Gastrocnemius medialis (tissue), 4 donors: Measurements from ENCODE around the gene SLC41A3. TPM values are rescaled to one million over a fixed set of nuclear protein-coding genes. Genes with fewer than 3 reads are reported as not detected.

Source experiments
- ATAC-seq, 2 donors: fragments of 150-250 bp; one replicate each; pipeline ENCODE4 v1.9.1; 2016
- DNase-seq, 2 donors: peaks; one replicate each; pipeline ENCODE4 v3.0.0-alpha.2; 2019
- H3K27ac ChIP-seq, 4 donors: fragments of 200-600 bp; sonication (generic); 1 replicate in 1 of 4; 2 replicates in 3 of 4; pipeline ENCODE4 v1.5.1; 2016 to 2018; ENCODE audit warnings: mild to moderate bottlenecking in 2 of 4, moderate library complexity in 1 of 4
- H3K27me3 ChIP-seq, 3 donors: fragments of 200-600 bp; sonication (generic) in 2 of 3; 1 replicate in 1 of 3; 2 replicates in 2 of 3; pipeline versions ENCODE4 v1.5.1 to v1.6.0; 2016 to 2019; ENCODE audit warnings: mild to moderate bottlenecking in 1 of 3, moderate library complexity in 1 of 3
- H3K36me3 ChIP-seq, 2 donors: fragments of 200-600 bp; sonication (generic) in 1 of 2; one replicate each; pipeline ENCODE4 v1.5.1; 2017 to 2018
- H3K4me1 ChIP-seq, 2 donors: fragments of 200-600 bp; sonication (generic) in 1 of 2; one replicate each; pipeline ENCODE4 v1.5.1; 2016 to 2017; ENCODE audit warnings: mild to moderate bottlenecking in 2 of 2
- H3K4me3 ChIP-seq, 4 donors: fragments of 200-600 bp; sonication (generic) in 3 of 4; 1 replicate in 1 of 4; 2 replicates in 3 of 4; pipeline ENCODE4 v1.5.1; 2016 to 2019; ENCODE audit warnings: mild to moderate bottlenecking in 2 of 4
- H3K9me3 ChIP-seq, 3 donors: fragments of 200-600 bp; sonication (generic) in 2 of 3; 1 replicate in 1 of 3; 2 replicates in 2 of 3; pipeline ENCODE4 v1.5.1; 2016 to 2019
- POLR2A ChIP-seq, 2 donors: fragments of 450-650 bp; IDR thresholded peaks; one replicate each; pipeline ENCODE4 v1.6.1; 2017; ENCODE audit warnings: antibody characterized with exemption in 2 of 2, mild to moderate bottlenecking in 2 of 2, moderate library complexity in 2 of 2
- in situ Hi-C, 4 donors: fragments of 200-750 bp; cut with MboI; loops; one replicate each; pipeline versions ENCODE4 v1.15.0 to v1.8.0; 2017; ENCODE audit warnings: low sequenced_read_pairs in 4 of 4
- intact Hi-C: fragments of 100-400 bp; cut with DNase I; formaldehyde crosslinking; loops from one replicate; pipeline ENCODE4 v1.15.1; 2023; ENCODE audit warnings: low total_unique reads
- total RNA-seq, 4 donors: library from RNA; depleted of rRNA; stranded (reverse); fragments of >200 nt; gene quantifications; one replicate each; pipeline versions ENCODE4 v1.1.0 to v1.2.3, GENCODE V29; 2016
- TF ChIP-seq, protein P1 (sequence below), 5 experiments: fragments of 450-650 bp in 3 of 5; fragments of 200-600 bp in 2 of 5; sonication (generic) in 2 of 5; IDR thresholded peaks in 4 of 5; conservative IDR thresholded peaks in 1 of 5; 1 replicate in 4 of 5; 2 replicates in 1 of 5; pipeline ENCODE4 v1.5.1; 2016 to 2019; ENCODE audit warnings: antibody characterized with exemption in 5 of 5, mild to moderate bottlenecking in 3 of 5, moderate library complexity in 3 of 5

Gene SLC41A3
- total RNA-seq, 4 donors from 2014 or later = 43.1 to 76.2 (median 56.7) TPM

DNA sequence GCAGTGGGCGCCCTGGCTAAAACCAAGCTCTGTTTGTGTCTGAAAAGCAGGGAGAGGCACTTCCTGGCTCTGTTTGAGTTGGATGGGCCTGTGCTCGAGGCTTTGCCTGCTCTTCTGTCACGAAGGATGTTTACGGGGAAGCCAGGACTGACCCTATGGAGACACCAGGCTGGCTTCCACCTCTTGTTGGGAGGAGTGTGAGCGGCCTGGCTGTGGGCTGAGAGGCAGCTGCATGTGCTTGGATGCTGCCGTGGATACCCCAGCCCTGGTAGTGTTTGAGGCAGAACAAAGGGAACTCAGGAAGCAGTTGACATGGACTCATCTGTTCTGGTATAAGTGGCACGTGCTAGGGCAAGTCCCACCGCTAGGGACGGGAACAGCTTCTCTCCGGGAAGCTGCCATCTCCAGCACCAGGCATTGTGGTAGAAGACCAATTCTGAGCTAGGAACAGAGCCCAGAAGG, 17.6 kb upstream of the SLC41A3 start:
- DNase-seq (no peak), ATAC-seq (no peak)
- no peak for TF ChIP-seq POLR2A (IDR thresholded peaks at IDR 0.05)
- TF ChIP-seq, protein P1, sequence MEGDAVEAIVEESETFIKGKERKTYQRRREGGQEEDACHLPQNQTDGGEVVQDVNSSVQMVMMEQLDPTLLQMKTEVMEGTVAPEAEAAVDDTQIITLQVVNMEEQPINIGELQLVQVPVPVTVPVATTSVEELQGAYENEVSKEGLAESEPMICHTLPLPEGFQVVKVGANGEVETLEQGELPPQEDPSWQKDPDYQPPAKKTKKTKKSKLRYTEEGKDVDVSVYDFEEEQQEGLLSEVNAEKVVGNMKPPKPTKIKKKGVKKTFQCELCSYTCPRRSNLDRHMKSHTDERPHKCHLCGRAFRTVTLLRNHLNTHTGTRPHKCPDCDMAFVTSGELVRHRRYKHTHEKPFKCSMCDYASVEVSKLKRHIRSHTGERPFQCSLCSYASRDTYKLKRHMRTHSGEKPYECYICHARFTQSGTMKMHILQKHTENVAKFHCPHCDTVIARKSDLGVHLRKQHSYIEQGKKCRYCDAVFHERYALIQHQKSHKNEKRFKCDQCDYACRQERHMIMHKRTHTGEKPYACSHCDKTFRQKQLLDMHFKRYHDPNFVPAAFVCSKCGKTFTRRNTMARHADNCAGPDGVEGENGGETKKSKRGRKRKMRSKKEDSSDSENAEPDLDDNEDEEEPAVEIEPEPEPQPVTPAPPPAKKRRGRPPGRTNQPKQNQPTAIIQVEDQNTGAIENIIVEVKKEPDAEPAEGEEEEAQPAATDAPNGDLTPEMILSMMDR (IDR thresholded peaks at IDR 0.05 in 4 of 5, conservative IDR thresholded peaks at IDR 0.05 in 1 of 5) = no peak
- H3K27ac ChIP-seq = peak overlapping the region; percentile 84 to 87 (median 84)
- no peaks in the 10 kb centered on the region for H3K27me3 ChIP-seq
- intact Hi-C loops (loop anchor here (2.0 kb wide), 1 partner anchor 17 kb away; the partner anchor contains the start of gene SLC41A3), in situ Hi-C loops (no loop called here)
- H3K4me3 ChIP-seq = no peak overlapping the region
- H3K4me1 ChIP-seq = peaks cover 65 to 67% of the 10 kb centered on the region in 2 donors
- no peaks in the 10 kb centered on the region for H3K9me3 ChIP-seq
- peaks cover 0 to 3% of the 10 kb centered on the region in 2 donors for H3K36me3 ChIP-seq

DNA sequence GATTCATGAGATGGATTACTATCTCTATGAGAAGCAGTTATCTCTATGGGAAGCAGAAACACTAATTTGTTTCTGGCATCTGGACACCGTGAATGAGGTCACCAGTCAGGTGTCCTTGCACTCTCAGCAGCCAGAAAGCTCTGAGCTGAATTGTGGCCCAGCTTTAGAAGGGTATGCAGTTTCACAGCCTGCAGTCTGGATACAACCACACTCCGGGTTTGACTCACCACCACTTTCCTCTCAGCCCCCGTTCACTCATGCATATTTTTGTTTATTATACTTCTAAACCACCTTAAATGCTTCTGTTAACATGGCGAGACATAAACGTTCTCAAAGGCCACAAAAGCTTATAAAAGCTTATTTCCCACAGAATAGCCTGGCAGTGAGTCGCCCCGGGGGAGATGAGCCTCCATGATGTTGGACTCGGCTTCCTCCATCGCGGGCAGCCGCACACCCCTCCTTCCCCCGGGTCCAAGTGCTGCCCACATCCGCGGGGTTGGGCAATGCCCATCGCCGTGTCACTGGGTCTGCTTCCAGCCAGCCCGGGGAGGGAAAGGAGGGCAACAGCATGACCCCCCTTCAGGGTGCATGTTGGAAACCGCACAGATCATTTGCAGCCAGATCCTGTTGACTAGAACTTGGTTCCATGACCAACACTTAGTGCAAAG, 16.8 kb upstream of the SLC41A3 start:
- Histone ChIP-seq H3K4me1 (peaks cover 64 to 65% of the 10 kb centered on the region in 2 donors), H3K27me3 (no peaks in the 10 kb centered on the region), H3K9me3 (no peaks in the 10 kb centered on the region), H3K36me3 (no peaks in the 10 kb centered on the region), H3K4me3 (peak overlapping the region in 3 of 4 donors; percentile 31 to 42 (median 32)), H3K27ac (peak overlapping the region; percentile 84 to 87 (median 84))
- peak; percentile 33 to 61 for TF ChIP-seq POLR2A (IDR thresholded peaks at IDR 0.05)
- TF ChIP-seq, protein P1 (IDR thresholded peaks at IDR 0.05 in 4 of 5, conservative IDR thresholded peaks at IDR 0.05 in 1 of 5) = no peak
- intact Hi-C loops (loop anchor here (2.0 kb wide), 1 partner anchor 16 kb away; the partner anchor contains the start of gene SLC41A3), in situ Hi-C loops (no loop called here)
- ATAC-seq (peak; percentile 72 to 76), DNase-seq (peak; percentile 49 to 74)

DNA sequence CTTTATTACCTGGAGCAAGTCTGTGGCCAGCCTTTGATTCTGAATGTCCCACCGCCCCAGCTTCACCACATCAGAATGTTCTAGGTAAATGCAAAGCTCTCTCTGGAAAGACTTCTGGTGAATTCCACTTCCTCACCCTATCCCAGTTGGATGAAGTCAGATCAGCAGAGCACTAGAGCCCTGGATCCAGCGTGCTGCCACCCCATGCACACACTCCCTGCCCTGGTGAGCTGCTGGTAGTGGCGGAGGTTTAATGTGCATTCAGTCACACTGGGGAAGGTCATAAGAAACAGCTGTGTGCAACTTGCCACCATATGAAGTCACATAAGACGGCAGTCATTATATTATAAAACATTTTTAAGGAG, 16.3 kb upstream of the SLC41A3 start:
- peak overlapping the region; percentile 84 to 87 (median 84) for H3K27ac ChIP-seq
- intact Hi-C loops = loop anchor here (2.0 kb wide), 1 partner anchor 15 kb away; the partner anchor contains the start of gene SLC41A3
- TF ChIP-seq POLR2A (IDR thresholded peaks at IDR 0.05) = no peak
- TF ChIP-seq, protein P1 (IDR thresholded peaks at IDR 0.05 in 4 of 5, conservative IDR thresholded peaks at IDR 0.05 in 1 of 5) = no peak
- in situ Hi-C loops = no loop called here
- no peaks in the 10 kb centered on the region for H3K27me3 ChIP-seq
- no peaks in the 10 kb centered on the region for H3K9me3 ChIP-seq
- H3K4me1 ChIP-seq = peaks cover 58 to 62% of the 10 kb centered on the region in 2 donors
- no peaks in the 10 kb centered on the region for H3K36me3 ChIP-seq
- DNase-seq (no peak), ATAC-seq (peak in 1 of 2 donors; percentile 15)
- H3K4me3 ChIP-seq = no peak overlapping the region

DNA sequence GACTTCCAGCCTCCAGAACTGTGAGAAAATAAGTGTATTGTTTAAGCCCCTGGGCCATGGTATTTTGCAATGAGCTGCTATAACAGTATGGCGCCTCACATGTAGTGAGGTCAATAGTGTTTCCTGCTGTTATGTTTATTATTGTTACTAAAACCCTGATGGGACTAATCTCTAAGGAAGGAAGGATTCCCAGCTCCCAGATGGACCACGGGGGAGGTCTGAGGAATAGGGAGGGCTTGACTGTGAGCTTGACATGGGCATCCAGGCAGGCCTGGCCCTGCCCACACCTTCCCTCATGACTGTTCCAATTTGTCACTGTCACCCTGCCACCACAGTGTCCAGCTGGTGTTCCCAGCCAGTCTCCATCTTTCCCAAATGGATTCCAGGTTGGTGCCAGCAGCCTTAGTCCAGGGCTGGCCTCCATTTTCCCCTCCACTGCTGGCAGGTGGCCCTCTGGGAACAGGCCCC, 14.5 kb upstream of the SLC41A3 start:
- H3K27ac ChIP-seq = peak overlapping the region; percentile 84 to 87 (median 84)
- DNase-seq (peak in 1 of 2 donors; percentile 79), ATAC-seq (peak; percentile 24 to 56)
- H3K4me1 ChIP-seq = peaks cover 49 to 50% of the 10 kb centered on the region in 2 donors
- H3K27me3 ChIP-seq = no peaks in the 10 kb centered on the region
- no peaks in the 10 kb centered on the region for H3K36me3 ChIP-seq
- no peak overlapping the region for H3K4me3 ChIP-seq
- H3K9me3 ChIP-seq = no peaks in the 10 kb centered on the region
- TF ChIP-seq POLR2A (IDR thresholded peaks at IDR 0.05) = no peak
- TF ChIP-seq, protein P1 (IDR thresholded peaks at IDR 0.05 in 4 of 5, conservative IDR thresholded peaks at IDR 0.05 in 1 of 5) = no peak
- in situ Hi-C loops = no loop called here
- intact Hi-C loops = no loop called here
